Body of pancreas (tissue), 4 donors: ENCODE measurements around the gene WDR93.

Experiments
- POLR2A ChIP-seq, 3 donors: fragments of 450-650 bp; IDR thresholded peaks; one replicate each; pipeline ENCODE4 v1.6.1; 2016; ENCODE audit warnings: antibody characterized with exemption in 3 of 3, mild to moderate bottlenecking in 2 of 3
- TF ChIP-seq, protein P1 (sequence below), 7 experiments: fragments of 450-650 bp in 4 of 7; fragments of 200-600 bp in 3 of 7; sonication (generic) in 3 of 7; IDR thresholded peaks; one replicate each; pipeline ENCODE4 v1.5.1; 2016 to 2019; ENCODE audit warnings: antibody characterized with exemption in 7 of 7

DNA sequence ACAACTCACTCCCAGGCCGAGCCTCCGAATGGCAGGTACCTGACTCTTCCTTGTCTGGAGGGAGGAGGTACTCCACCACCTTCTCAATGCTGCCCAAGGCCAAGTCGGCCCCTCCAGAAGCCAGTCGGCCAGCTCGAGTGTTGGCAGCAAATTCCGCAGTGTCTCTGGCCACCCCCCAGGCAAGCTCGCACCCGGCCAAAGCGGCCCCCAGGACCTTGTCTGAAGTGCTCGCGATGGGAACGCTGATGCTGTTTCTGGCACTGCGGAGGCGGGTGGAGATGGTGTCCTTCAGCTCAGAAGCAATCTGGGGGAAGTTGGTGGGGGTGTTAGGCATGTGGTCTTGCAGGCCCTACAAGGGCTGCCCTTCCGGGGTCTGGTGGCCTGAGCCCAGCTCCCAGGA lies 20.7 kb upstream of the WDR93 start:
- TF ChIP-seq, protein P1, sequence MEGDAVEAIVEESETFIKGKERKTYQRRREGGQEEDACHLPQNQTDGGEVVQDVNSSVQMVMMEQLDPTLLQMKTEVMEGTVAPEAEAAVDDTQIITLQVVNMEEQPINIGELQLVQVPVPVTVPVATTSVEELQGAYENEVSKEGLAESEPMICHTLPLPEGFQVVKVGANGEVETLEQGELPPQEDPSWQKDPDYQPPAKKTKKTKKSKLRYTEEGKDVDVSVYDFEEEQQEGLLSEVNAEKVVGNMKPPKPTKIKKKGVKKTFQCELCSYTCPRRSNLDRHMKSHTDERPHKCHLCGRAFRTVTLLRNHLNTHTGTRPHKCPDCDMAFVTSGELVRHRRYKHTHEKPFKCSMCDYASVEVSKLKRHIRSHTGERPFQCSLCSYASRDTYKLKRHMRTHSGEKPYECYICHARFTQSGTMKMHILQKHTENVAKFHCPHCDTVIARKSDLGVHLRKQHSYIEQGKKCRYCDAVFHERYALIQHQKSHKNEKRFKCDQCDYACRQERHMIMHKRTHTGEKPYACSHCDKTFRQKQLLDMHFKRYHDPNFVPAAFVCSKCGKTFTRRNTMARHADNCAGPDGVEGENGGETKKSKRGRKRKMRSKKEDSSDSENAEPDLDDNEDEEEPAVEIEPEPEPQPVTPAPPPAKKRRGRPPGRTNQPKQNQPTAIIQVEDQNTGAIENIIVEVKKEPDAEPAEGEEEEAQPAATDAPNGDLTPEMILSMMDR (IDR thresholded peaks at IDR 0.05), result no peak
- no peak for TF ChIP-seq POLR2A (IDR thresholded peaks at IDR 0.05)
